ENCODE data around the gene SPG21.
"Not testable (repeated sequence)": the region's sequence is repeated elsewhere in the genome, so short reads cannot be mapped to it uniquely, and the experiment has no call there.

SPG21 gene

GRCh38 chr15:64989416-64990167, at the start of gene SPG21:
SPG21 (minus strand) TSS chr15:64989914; CDS start chr15:64983569, 6,345 bp downstream.
- DNase-seq, result peak; percentile 80

GRCh38 chr15:65038836-65039235, 49.1 kb upstream of the SPG21 start:
- no peak for DNase-seq

- no peak for DNase-seq
Observed at GRCh38 chr15:65038428-65038827, 48.7 kb upstream of the SPG21 start.

GRCh38 chr15:65037309-65037708, 47.6 kb upstream of the SPG21 start:
- DNase-seq, result no peak

- DNase-seq, result no peak
Observed at GRCh38 chr15:65034719-65035118, 45.0 kb upstream of the SPG21 start.

- DNase-seq, result no peak
Observed at GRCh38 chr15:65033659-65034269, 44.0 kb upstream of the SPG21 start.

GRCh38 chr15:65032801-65033537, 43.3 kb upstream of the SPG21 start:
- no peak for DNase-seq

- DNase-seq, result no peak
Observed at GRCh38 chr15:65029736-65030208, 40.1 kb upstream of the SPG21 start.

- DNase-seq, result peak; percentile 57
Observed at GRCh38 chr15:65028921-65029735, 39.4 kb upstream of the SPG21 start, which contains the start of gene MTFMT. MTFMT (minus strand) TSS chr15:65029639; CDS start chr15:65029613, 26 bp downstream.

GRCh38 chr15:65028338-65028737, 38.6 kb upstream of the SPG21 start:
- no peak for DNase-seq

- DNase-seq, result no peak
Observed at GRCh38 chr15:65027593-65027992, 37.9 kb upstream of the SPG21 start.

GRCh38 chr15:65026756-65027155, 37.0 kb upstream of the SPG21 start:
- no peak for DNase-seq

- DNase-seq, result no peak
Observed at GRCh38 chr15:65021488-65021887, 31.8 kb upstream of the SPG21 start.

GRCh38 chr15:65020419-65020818, 30.7 kb upstream of the SPG21 start:
- no peak for DNase-seq

GRCh38 chr15:65011198-65011597, 21.5 kb upstream of the SPG21 start:
- DNase-seq, result not testable (repeated sequence)

GRCh38 chr15:65008983-65009382, 19.3 kb upstream of the SPG21 start:
- no peak for DNase-seq

- no peak for DNase-seq
Observed at GRCh38 chr15:65006876-65007275, 17.2 kb upstream of the SPG21 start.

GRCh38 chr15:65004993-65005392, 15.3 kb upstream of the SPG21 start:
- no peak for DNase-seq

- no peak for DNase-seq
Observed at GRCh38 chr15:64997745-64998375, 8.1 kb upstream of the SPG21 start.

- no peak for DNase-seq
Observed at GRCh38 chr15:64997066-64997465, 7.4 kb upstream of the SPG21 start.

GRCh38 chr15:64993290-64993689, 3.6 kb upstream of the SPG21 start:
- DNase-seq, result no peak

- DNase-seq, result no peak
Observed at GRCh38 chr15:64991536-64992135, 1.9 kb upstream of the SPG21 start.

Measured in GOT3 (cell line).